PC-9 (cell line): ENCODE measurements around the gene DLEC1.

Experiments used
- CTCF ChIP-seq: fragments of 200-600 bp; sonication (generic); conservative IDR thresholded peaks from 2 replicates; pipeline ENCODE4 v1.6.1; 2017; ENCODE audit warnings: mixed run types, antibody characterized with exemption, mild to moderate bottlenecking, moderate library complexity
- EZH2 ChIP-seq: fragments of 200-600 bp; sonication (generic); IDR thresholded peaks from 2 replicates; pipeline ENCODE4 v1.8.0; 2017; ENCODE audit warnings: antibody characterized with exemption, low read depth

- TF ChIP-seq CTCF (no peak), EZH2 (no peak)
These were observed 38.0 kb upstream of the DLEC1 start for GRCh38 chr3:38000965-38001455.
